Hepatocyte (in vitro differentiated cells): ENCODE measurements around the gene CCIN. TPM values are rescaled to one million over a fixed set of nuclear protein-coding genes. Genes with fewer than 3 reads are reported as not detected.

Experiments used
- DNase-seq: peaks from one replicate; pipeline ENCODE4 v3.0.0-alpha.2; 2016; ENCODE audit warnings: low spot score
- H2AFZ ChIP-seq: fragments of 200-600 bp; sonication (generic); 2 replicates; pipeline ENCODE4 v1.6.0; 2016; ENCODE audit warnings: antibody characterized with exemption, mild to moderate bottlenecking
- H3K27ac ChIP-seq: fragments of 200-600 bp; sonication (generic); 2 replicates; pipeline ENCODE4 v1.5.1; 2016; ENCODE audit warnings: mild to moderate bottlenecking
- H3K27me3 ChIP-seq: fragments of 200-600 bp; sonication (generic); 2 replicates; pipeline ENCODE4 v1.6.1; 2016
- H3K36me3 ChIP-seq: fragments of 200-600 bp; sonication (generic); replicated peaks from 2 replicates; pipeline ENCODE4 v1.5.1; 2016; ENCODE audit warnings: low read depth; ENCODE audit not compliant: insufficient read depth
- H3K4me1 ChIP-seq: fragments of 200-600 bp; sonication (generic); 2 replicates; pipeline ENCODE4 v1.5.1; 2016; ENCODE audit warnings: mild to moderate bottlenecking, moderate library complexity; ENCODE audit not compliant: insufficient read depth
- H3K4me2 ChIP-seq: fragments of 200-600 bp; sonication (generic); 2 replicates; pipeline ENCODE4 v1.6.0; 2016
- H3K4me3 ChIP-seq: fragments of 200-600 bp; sonication (generic); 2 replicates; pipeline ENCODE4 v1.5.1; 2016; ENCODE audit warnings: mild to moderate bottlenecking
- H3K79me2 ChIP-seq: fragments of 200-600 bp; sonication (generic); 2 replicates; pipeline ENCODE4 v1.6.0; 2017; ENCODE audit warnings: mild to moderate bottlenecking
- H3K9me2 ChIP-seq: fragments of 200-600 bp; sonication (generic); replicated peaks from 2 replicates; pipeline ENCODE4 v1.6.0; 2017; ENCODE audit warnings: mild to moderate bottlenecking; ENCODE audit not compliant: insufficient read depth
- H3K9me3 ChIP-seq: fragments of 200-600 bp; sonication (generic); 2 replicates; pipeline ENCODE4 v1.5.1; 2016; ENCODE audit warnings: low read depth, mild to moderate bottlenecking
- H4K20me1 ChIP-seq: fragments of 200-600 bp; sonication (generic); 2 replicates; pipeline ENCODE4 v1.6.0; 2016; ENCODE audit warnings: mild to moderate bottlenecking; ENCODE audit not compliant: insufficient read depth, poor library complexity, severe bottlenecking
- EZH2 ChIP-seq: fragments of 200-600 bp; sonication (generic); IDR thresholded peaks from 2 replicates; pipeline ENCODE4 v1.6.1; 2016; ENCODE audit warnings: antibody characterized with exemption, mild to moderate bottlenecking, borderline replicate concordance
- EZH2phosphoT487 ChIP-seq: fragments of 200-600 bp; sonication (generic); IDR thresholded peaks from one replicate; pipeline ENCODE4 v1.6.1; 2018; ENCODE audit warnings: antibody characterized with exemption, mild to moderate bottlenecking, low read depth, moderate library complexity; ENCODE audit not compliant: unreplicated experiment, severe bottlenecking
- WGBS: methylation state at CpG from one replicate; pipeline ENCODE4 v1.1.6; 2016; ENCODE audit warnings: low lambda C conversion rate; ENCODE audit errors: missing lambda C conversion rate; 5-methylcytosine and 5-hydroxymethylcytosine counted together
- polyA plus RNA-seq: library from polyadenylated mRNA; unstranded; fragments of >200 nt; fragmentation: Nextera tagmentation; extraction: Ambion mirVana; gene quantifications from 2 replicates; pipeline ENCODE4 v1.2.1, GENCODE V29; 2016
- total RNA-seq: library from RNA; depleted of rRNA; stranded (reverse); fragments of >200 nt; gene quantifications from 2 replicates; pipeline ENCODE4 v1.2.3, GENCODE V29; 2014
- TF ChIP-seq, protein P1 (sequence below): fragments of 200-600 bp; sonication (generic); IDR thresholded peaks from 2 replicates; pipeline ENCODE4 v1.5.1; 2016; ENCODE audit warnings: antibody characterized with exemption, mild to moderate bottlenecking; ENCODE audit not compliant: poor library complexity

The CCIN gene
- total and polyA plus RNA-seq, 2 experiments from 2014 or later = not detected

GRCh38 chr9:36218411-36218901 lies 49.3 kb downstream of the CCIN start:
- Histone ChIP-seq H3K4me1 (no peaks in the 10 kb centered on the region), H3K27me3 (no peaks in the 10 kb centered on the region), H3K4me3 (no peak overlapping the region), H3K79me2 (peaks cover 6% of the 10 kb centered on the region), H3K9me2 (no peaks in the 10 kb centered on the region), H2AFZ (no peak overlapping the region), H4K20me1 (peaks cover 6% of the 10 kb centered on the region), H3K9me3 (no peaks in the 10 kb centered on the region), H3K4me2 (no peak overlapping the region), H3K36me3 (peaks cover 5% of the 10 kb centered on the region), H3K27ac (no peak overlapping the region)
- 92% methylated on average over 7 of the region's 7 CpGs for WGBS
- DNase-seq = no peak
- TF ChIP-seq EZH2 (no peak), EZH2phosphoT487 (no peak)
- TF ChIP-seq, protein P1, sequence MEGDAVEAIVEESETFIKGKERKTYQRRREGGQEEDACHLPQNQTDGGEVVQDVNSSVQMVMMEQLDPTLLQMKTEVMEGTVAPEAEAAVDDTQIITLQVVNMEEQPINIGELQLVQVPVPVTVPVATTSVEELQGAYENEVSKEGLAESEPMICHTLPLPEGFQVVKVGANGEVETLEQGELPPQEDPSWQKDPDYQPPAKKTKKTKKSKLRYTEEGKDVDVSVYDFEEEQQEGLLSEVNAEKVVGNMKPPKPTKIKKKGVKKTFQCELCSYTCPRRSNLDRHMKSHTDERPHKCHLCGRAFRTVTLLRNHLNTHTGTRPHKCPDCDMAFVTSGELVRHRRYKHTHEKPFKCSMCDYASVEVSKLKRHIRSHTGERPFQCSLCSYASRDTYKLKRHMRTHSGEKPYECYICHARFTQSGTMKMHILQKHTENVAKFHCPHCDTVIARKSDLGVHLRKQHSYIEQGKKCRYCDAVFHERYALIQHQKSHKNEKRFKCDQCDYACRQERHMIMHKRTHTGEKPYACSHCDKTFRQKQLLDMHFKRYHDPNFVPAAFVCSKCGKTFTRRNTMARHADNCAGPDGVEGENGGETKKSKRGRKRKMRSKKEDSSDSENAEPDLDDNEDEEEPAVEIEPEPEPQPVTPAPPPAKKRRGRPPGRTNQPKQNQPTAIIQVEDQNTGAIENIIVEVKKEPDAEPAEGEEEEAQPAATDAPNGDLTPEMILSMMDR = no peak

Other genes starting within 250 kb of the CCIN start
- gene OR2S2, start 211.2 kb upstream of the CCIN start, total RNA-seq = 0.27 TPM in 1 of 2 replicates, not detected in the other
- gene OR2S2, start 211.2 kb upstream of the CCIN start, polyA plus RNA-seq = not detected in 2 replicates
- 11.2 and 15.3 TPM in 2 replicates for gene RECK, start 132.5 kb upstream of the CCIN start, total RNA-seq
- 13.5 and 13.7 TPM in 2 replicates for gene RECK, start 132.5 kb upstream of the CCIN start, polyA plus RNA-seq
- 9.8 and 14.1 TPM in 2 replicates for gene GLIPR2, start 32.7 kb upstream of the CCIN start, total RNA-seq
- gene GLIPR2, start 32.7 kb upstream of the CCIN start, polyA plus RNA-seq = 12.6 and 20.1 TPM in 2 replicates
- gene CLTA, start 21.5 kb downstream of the CCIN start, total RNA-seq = 317 and 339 TPM in 2 replicates
- gene CLTA, start 21.5 kb downstream of the CCIN start, polyA plus RNA-seq = 283 and 313 TPM in 2 replicates
- gene GNE, start 89.1 kb downstream of the CCIN start, total RNA-seq = 14.9 and 17.5 TPM in 2 replicates
- 3.8 and 6.5 TPM in 2 replicates for gene GNE, start 89.1 kb downstream of the CCIN start, polyA plus RNA-seq
- 23.7 and 25.7 TPM in 2 replicates for gene RNF38, start 230.9 kb downstream of the CCIN start, total RNA-seq
- 8.1 and 8.7 TPM in 2 replicates for gene RNF38, start 230.9 kb downstream of the CCIN start, polyA plus RNA-seq